Fibroblast of pulmonary artery (primary cell): ENCODE results near the gene CRIM1.
A peak's percentile ranks its signal among the peaks of the same experiment; 100 is the strongest.

Experiments used
- DNase-seq: peaks from one replicate; pipeline ENCODE4 v3.0.0-alpha.2; 2010; ENCODE audit warnings: low read depth
- H3K4me3 ChIP-seq: replicated peaks from 2 replicates; pipeline ENCODE4 v1.5.1; 2011; ENCODE audit warnings: low read depth, mild to moderate bottlenecking, control low read depth, low read length, moderate library complexity
- CTCF ChIP-seq: IDR thresholded peaks from 2 replicates; pipeline ENCODE4 v1.5.1; 2011; ENCODE audit warnings: mild to moderate bottlenecking, control low read depth, low read length, inconsistent platforms; ENCODE audit errors: missing control alignments

The CRIM1 gene

DNA sequence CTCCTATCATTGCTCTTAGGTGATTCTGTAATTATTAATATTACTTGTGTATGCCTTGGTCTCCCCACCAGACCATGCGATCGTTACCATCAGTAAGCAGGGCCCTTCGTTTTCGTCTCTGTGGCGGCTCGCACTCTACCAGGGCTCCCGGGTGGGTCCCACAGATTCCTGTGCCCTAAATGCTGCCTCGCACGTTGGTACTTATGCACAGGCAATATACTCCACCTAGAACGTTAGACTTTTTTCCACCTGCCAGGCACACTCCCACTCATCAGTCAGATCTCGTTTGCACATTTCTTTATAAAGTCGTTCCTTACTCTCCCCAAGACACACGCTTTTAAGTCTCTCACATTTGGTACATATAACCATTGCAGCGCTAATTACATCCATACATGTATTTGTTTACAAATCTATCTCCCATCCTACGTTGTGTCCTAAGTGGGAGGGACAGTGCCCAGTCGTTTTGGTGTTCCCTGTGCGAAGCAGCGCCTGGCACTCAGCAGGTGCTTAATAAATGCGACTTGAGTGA is 241.5 kb downstream of the CRIM1 start:
- TF ChIP-seq CTCF, result no peak
- DNase-seq, result no peak
- H3K4me3 ChIP-seq, result peak overlapping the region; percentile 88

- peak; percentile 75 for DNase-seq
- no peak for TF ChIP-seq CTCF
- peak within 1 kb of the TSS; percentile 88 for H3K4me3 ChIP-seq
Measured at GRCh38 chr2:36597532-36598377, 242.2 kb downstream of the CRIM1 start, which contains the start of gene FEZ2. Gene FEZ2 (minus strand): TSS chr2:36598168. CDS start chr2:36598142, 26 bp downstream.
